Mesendoderm (in vitro differentiated cells): ENCODE measurements around the gene MBD6.

Experiments used
- DNase-seq: peaks from one replicate; pipeline ENCODE4 v3.0.0; 2013
- H2AK5ac ChIP-seq: 2 replicates; pipeline ENCODE4 v1.6.1; 2013; ENCODE audit warnings: low read length, inconsistent platforms
- H2BK120ac ChIP-seq: 2 replicates; pipeline ENCODE4 v1.6.1; 2013; ENCODE audit warnings: low read depth, mild to moderate bottlenecking, low read length, moderate library complexity, mixed read lengths
- H2BK15ac ChIP-seq: replicated peaks from 2 replicates; pipeline ENCODE4 v1.6.1; 2013; ENCODE audit warnings: low read depth, mild to moderate bottlenecking, moderate library complexity
- H2BK5ac ChIP-seq: 2 replicates; pipeline ENCODE4 v1.6.1; 2013; ENCODE audit warnings: low read length, inconsistent platforms
- H3K18ac ChIP-seq: 2 replicates; pipeline ENCODE4 v1.6.1; 2013; ENCODE audit warnings: mild to moderate bottlenecking, low read length, mixed read lengths
- H3K23ac ChIP-seq: one replicate; pipeline ENCODE4 v1.6.1; 2013; ENCODE audit warnings: low read length
- H3K27ac ChIP-seq: 2 replicates; pipeline ENCODE4 v1.5.1; 2013; ENCODE audit warnings: low read depth, mild to moderate bottlenecking, inconsistent platforms, low read length, moderate library complexity
- H3K27me3 ChIP-seq: 2 replicates; pipeline ENCODE4 v1.6.1; 2013; ENCODE audit warnings: low read length, control low read depth, mild to moderate bottlenecking, inconsistent platforms; ENCODE audit not compliant: insufficient read depth, poor library complexity
- H3K36me3 ChIP-seq: 2 replicates; pipeline ENCODE4 v1.6.1; 2013; ENCODE audit warnings: low read length, inconsistent platforms; ENCODE audit not compliant: control insufficient read depth, insufficient read depth
- H3K4ac ChIP-seq: one replicate; pipeline ENCODE4 v1.6.1; 2013; ENCODE audit warnings: low read depth, mild to moderate bottlenecking, low read length, moderate library complexity
- H3K4me1 ChIP-seq: 2 replicates; pipeline ENCODE4 v1.6.1; 2013; ENCODE audit warnings: low read depth, low read length, inconsistent platforms; ENCODE audit not compliant: control insufficient read depth
- H3K4me2 ChIP-seq: 2 replicates; pipeline ENCODE4 v1.6.1; 2013; ENCODE audit warnings: low read length
- H3K4me3 ChIP-seq: 2 replicates; pipeline ENCODE4 v1.5.1; 2013; ENCODE audit warnings: mild to moderate bottlenecking, low read length
- H3K56ac ChIP-seq: one replicate; pipeline ENCODE4 v1.6.1; 2013; ENCODE audit warnings: low read length
- H3K79me1 ChIP-seq: 2 replicates; pipeline ENCODE4 v1.6.1; 2013; ENCODE audit warnings: low read length, inconsistent platforms
- H3K79me2 ChIP-seq: 2 replicates; pipeline ENCODE4 v1.6.1; 2013; ENCODE audit warnings: mild to moderate bottlenecking, low read length; ENCODE audit not compliant: control insufficient read depth, insufficient read depth
- H3K9ac ChIP-seq: 2 replicates; pipeline ENCODE4 v1.6.1; 2013; ENCODE audit warnings: low read length, inconsistent platforms
- H4K5ac ChIP-seq: one replicate; pipeline ENCODE4 v1.6.1; 2013; ENCODE audit warnings: low read length
- H4K8ac ChIP-seq: one replicate; pipeline ENCODE4 v1.6.1; 2013; ENCODE audit warnings: low read depth, mild to moderate bottlenecking, control low read depth, low read length, moderate library complexity
- WGBS: extraction: QIAGEN DNeasy Blood & Tissue Kit; methylation state at CpG from one replicate; pipeline ENCODE4 v1.1.7; 2013; ENCODE audit warnings: low lambda C conversion rate, missing lambda C conversion rate; ENCODE audit not compliant: insufficient coverage; ENCODE audit errors: extremely low coverage; 5-methylcytosine and 5-hydroxymethylcytosine counted together

MBD6 gene

DNA sequence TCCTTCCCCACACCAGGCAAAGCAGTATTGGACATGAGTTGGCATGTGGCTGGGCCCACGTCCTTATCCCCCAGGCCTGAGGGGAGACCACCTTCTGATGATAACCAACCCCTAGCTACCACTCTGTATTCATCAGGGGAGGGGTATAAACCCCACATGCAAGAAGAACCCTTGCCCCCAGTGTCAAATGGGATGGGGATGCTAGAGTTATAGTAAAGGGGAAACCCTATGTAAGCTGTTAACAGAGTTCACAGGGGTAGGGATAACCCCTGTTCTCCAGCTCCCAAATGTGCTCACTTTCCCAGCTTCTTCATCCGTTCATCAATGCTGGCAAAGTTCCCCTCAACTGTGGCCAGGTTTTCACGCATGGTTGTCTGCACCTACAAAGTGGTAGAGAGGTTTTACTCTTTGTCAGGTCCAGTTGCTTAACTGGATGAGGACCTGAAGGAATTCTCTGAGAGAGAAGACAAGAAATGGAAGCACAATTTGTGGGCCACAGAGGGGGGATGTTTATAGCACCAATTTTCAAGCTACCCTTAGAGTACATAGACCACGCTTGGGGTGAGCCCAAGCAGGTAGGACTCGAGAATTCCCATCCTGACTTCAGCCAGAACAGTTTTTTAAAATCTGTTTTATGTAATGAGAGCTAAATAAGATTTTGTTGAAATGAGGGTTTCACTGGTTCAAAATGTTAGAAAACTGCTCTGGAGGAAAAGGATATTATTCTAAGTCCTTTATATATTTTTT, 7.9 kb downstream of the MBD6 start:
- Histone ChIP-seq H2BK5ac (no peak overlapping the region), H3K4me2 (no peak overlapping the region), H3K27me3 (no peaks in the 10 kb centered on the region), H3K79me1 (no peaks in the 10 kb centered on the region), H3K79me2 (no peaks in the 10 kb centered on the region), H3K27ac (no peak overlapping the region), H3K4me1 (no peaks in the 10 kb centered on the region), H3K4me3 (no peak overlapping the region), H2BK120ac (no peak overlapping the region), H2BK15ac (no peak overlapping the region), H3K9ac (no peak overlapping the region), H4K5ac (no peak overlapping the region), H3K23ac (no peak overlapping the region), H3K36me3 (peaks cover 8% of the 10 kb centered on the region), H3K56ac (no peak overlapping the region), H2AK5ac (no peak overlapping the region), H4K8ac (no peak overlapping the region), H3K4ac (no peak overlapping the region), H3K18ac (no peak overlapping the region)
- no peak for DNase-seq
- no CpG with 5 or more reads among the region's 5 CpGs for WGBS

DNA sequence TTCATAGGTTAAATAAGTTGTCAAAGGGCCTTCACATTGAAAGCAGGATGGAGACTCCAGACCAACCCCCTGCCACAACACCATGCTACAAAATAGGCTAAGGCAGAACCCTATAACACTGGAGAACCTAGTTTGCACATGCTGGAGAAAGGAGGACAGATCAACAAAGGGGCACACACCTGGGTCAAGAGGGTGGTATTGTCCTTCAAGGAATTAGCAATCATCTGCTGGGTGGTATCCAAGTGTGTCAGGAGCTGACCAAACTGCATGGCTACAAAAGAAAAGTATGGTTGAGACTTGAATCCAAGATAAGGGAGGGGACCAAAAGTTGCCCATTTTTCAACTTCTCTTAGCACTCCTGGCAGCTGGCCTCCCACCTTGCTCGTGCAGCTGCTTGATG, 9.2 kb downstream of the MBD6 start:
- H3K27ac ChIP-seq: no peak overlapping the region
- no peak overlapping the region for H3K4ac ChIP-seq
- H3K79me2 ChIP-seq: no peaks in the 10 kb centered on the region
- H2BK15ac ChIP-seq: no peak overlapping the region
- DNase-seq: no peak
- no peak overlapping the region for H3K18ac ChIP-seq
- H3K79me1 ChIP-seq: no peaks in the 10 kb centered on the region
- H3K4me3 ChIP-seq: no peak overlapping the region
- no peak overlapping the region for H4K5ac ChIP-seq
- H3K56ac ChIP-seq: no peak overlapping the region
- no peak overlapping the region for H2BK5ac ChIP-seq
- no peak overlapping the region for H3K9ac ChIP-seq
- no peak overlapping the region for H3K23ac ChIP-seq
- H2BK120ac ChIP-seq: no peak overlapping the region
- H3K36me3 ChIP-seq: peaks cover 8% of the 10 kb centered on the region
- WGBS: no CpG with 5 or more reads among the region's 1 CpG
- H4K8ac ChIP-seq: no peak overlapping the region
- H3K4me1 ChIP-seq: no peaks in the 10 kb centered on the region
- H3K4me2 ChIP-seq: no peak overlapping the region
- no peaks in the 10 kb centered on the region for H3K27me3 ChIP-seq
- H2AK5ac ChIP-seq: no peak overlapping the region

DNA sequence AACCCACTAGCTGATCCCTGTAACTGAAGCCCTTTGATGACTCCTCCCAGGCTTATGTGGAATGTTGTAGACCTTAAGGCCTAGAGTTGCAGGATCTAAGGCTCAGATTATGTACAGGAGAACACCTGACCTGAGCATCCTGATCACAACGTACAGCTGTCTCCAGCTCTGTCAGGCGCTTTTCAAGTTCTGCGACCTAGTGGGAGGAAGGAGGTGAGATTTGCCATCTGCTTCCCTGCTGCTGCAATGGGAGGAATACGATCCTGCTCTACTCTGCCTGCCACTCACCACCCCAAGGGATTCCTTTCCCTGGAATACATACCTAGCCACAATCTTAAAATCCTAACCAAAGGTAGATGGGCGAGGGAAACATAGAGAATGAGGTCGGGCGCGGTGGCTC, 10.5 kb downstream of the MBD6 start:
- no CpG with 5 or more reads among the region's 8 CpGs for WGBS
- Histone ChIP-seq H3K4ac (no peak overlapping the region), H2BK15ac (no peak overlapping the region), H3K23ac (no peak overlapping the region), H4K8ac (no peak overlapping the region), H3K56ac (no peak overlapping the region), H3K79me1 (no peaks in the 10 kb centered on the region), H2AK5ac (no peak overlapping the region), H3K27ac (no peak overlapping the region), H3K9ac (no peak overlapping the region), H3K36me3 (peaks cover 11% of the 10 kb centered on the region), H3K18ac (no peak overlapping the region), H2BK5ac (no peak overlapping the region), H3K4me2 (no peak overlapping the region), H3K4me1 (no peaks in the 10 kb centered on the region), H3K27me3 (no peaks in the 10 kb centered on the region), H3K4me3 (no peak overlapping the region), H2BK120ac (no peak overlapping the region), H3K79me2 (no peaks in the 10 kb centered on the region), H4K5ac (no peak overlapping the region)
- no peak for DNase-seq

DNA sequence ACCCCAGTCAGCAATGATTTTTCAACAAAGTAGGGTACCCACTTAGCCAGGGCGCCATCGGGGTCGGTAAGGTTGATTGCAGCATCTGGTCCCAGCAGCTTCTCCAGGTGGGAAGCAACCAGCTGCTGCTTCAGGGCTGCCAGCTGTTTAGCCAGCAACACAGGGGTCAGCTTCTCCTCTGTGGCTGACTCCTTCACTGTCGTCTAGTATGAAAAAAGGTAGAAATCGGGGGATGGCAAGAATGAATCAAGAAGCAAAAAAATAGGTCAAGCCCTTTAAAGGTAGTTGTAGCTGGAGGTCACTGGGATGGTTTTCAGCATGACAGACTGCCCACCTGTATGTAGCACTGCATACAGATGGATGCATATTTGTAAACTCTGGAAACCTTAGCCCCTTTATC, 11.6 kb downstream of the MBD6 start:
- H3K4me1 ChIP-seq: no peaks in the 10 kb centered on the region
- no peak overlapping the region for H4K5ac ChIP-seq
- no CpG with 5 or more reads among the region's 5 CpGs for WGBS
- H3K9ac ChIP-seq: no peak overlapping the region
- H3K56ac ChIP-seq: no peak overlapping the region
- H2AK5ac ChIP-seq: no peak overlapping the region
- no peak overlapping the region for H3K23ac ChIP-seq
- H3K27me3 ChIP-seq: no peaks in the 10 kb centered on the region
- H2BK120ac ChIP-seq: no peak overlapping the region
- no peak overlapping the region for H3K18ac ChIP-seq
- no peak overlapping the region for H3K4me2 ChIP-seq
- H3K27ac ChIP-seq: no peak overlapping the region
- H4K8ac ChIP-seq: no peak overlapping the region
- peaks cover 14% of the 10 kb centered on the region for H3K36me3 ChIP-seq
- no peak overlapping the region for H2BK5ac ChIP-seq
- H3K4me3 ChIP-seq: no peak overlapping the region
- DNase-seq: no peak
- no peak overlapping the region for H3K4ac ChIP-seq
- H2BK15ac ChIP-seq: no peak overlapping the region
- no peaks in the 10 kb centered on the region for H3K79me2 ChIP-seq
- H3K79me1 ChIP-seq: no peaks in the 10 kb centered on the region

DNA sequence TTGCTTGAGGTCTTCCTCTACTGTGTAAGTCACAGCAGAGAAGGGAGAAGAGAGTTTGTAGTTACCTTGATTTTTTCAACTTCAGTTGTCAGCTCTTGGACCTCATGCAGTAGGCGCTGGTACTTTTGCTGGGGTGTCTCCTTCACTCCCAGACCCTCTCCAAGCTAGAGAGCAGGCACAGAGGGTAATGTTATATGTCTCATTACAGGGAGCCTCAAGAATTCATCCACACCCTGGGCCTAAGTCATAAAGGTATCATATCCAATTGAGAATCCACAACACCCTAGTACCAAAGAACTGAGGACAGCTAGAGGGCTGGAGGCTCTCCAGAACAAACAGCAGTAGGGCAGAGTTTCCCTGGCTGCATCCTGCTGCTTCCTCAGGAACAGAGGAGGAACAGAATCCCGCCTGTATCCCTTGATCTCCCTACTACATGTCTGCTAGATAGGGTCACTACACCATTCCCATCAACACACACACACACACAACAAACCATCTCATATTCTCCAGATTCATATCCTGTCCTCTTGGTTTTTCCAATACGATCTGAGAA, 12.4 kb downstream of the MBD6 start:
- no peak overlapping the region for H3K18ac ChIP-seq

More for the DNA sequence above, 12.4 kb downstream of the MBD6 start:
- H3K23ac ChIP-seq: no peak overlapping the region
- H3K4me1 ChIP-seq: no peaks in the 10 kb centered on the region
- H2BK5ac ChIP-seq: no peak overlapping the region
- H3K79me2 ChIP-seq: no peaks in the 10 kb centered on the region
- no peak overlapping the region for H2AK5ac ChIP-seq
- no peak for DNase-seq
- H4K8ac ChIP-seq: no peak overlapping the region
- no peaks in the 10 kb centered on the region for H3K27me3 ChIP-seq
- no peak overlapping the region for H2BK15ac ChIP-seq
- no peak overlapping the region for H3K4me2 ChIP-seq
- H2BK120ac ChIP-seq: no peak overlapping the region
- H3K9ac ChIP-seq: no peak overlapping the region
- H3K4ac ChIP-seq: no peak overlapping the region
- peaks cover 14% of the 10 kb centered on the region for H3K36me3 ChIP-seq
- no peak overlapping the region for H3K56ac ChIP-seq
- no peak overlapping the region for H3K4me3 ChIP-seq
- WGBS: no CpG with 5 or more reads among the region's 3 CpGs
- no peak overlapping the region for H4K5ac ChIP-seq
- no peaks in the 10 kb centered on the region for H3K79me1 ChIP-seq
- no peak overlapping the region for H3K27ac ChIP-seq
